HG03575 (cell line): ENCODE measurements around the gene GTF2F1.
A peak's percentile ranks its signal among the peaks of the same experiment; 100 is the strongest.

Experiments used
- ATAC-seq: cut with Tn5 transposase; IDR thresholded peaks from one replicate; pipeline ENCODE4 v1.9.1; 2021; ENCODE audit not compliant: unreplicated experiment, insufficient number of reproducible peaks, low FRiP score; ENCODE audit errors: extremely low read depth

Gene GTF2F1

DNA sequence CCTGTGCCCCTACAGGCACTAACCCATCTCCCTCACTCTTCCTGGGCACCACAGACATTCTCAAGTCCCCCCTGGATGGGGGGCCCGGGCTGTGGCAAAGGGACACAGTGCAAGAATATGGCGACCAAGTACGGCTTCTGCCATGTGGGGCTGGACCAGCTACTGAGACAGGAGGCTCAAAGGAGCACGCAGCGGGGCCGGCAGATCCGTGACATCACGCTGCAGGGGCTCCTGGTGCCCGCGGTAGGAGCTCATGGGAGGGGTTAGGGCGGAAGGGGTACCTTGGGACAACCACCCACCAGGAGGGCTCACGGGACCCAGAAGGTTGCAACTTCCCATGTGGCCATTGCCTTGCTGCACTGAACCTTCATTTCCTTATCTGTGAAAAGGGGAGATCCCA lies 3.3 kb upstream of the GTF2F1 start:
- no peak for ATAC-seq

GRCh38 chr19:6394831-6395230 lies 1.9 kb upstream of the GTF2F1 start:
- no peak for ATAC-seq

- no peak for ATAC-seq
Observed at GRCh38 chr19:6393983-6394412, 1.0 kb upstream of the GTF2F1 start.

DNA sequence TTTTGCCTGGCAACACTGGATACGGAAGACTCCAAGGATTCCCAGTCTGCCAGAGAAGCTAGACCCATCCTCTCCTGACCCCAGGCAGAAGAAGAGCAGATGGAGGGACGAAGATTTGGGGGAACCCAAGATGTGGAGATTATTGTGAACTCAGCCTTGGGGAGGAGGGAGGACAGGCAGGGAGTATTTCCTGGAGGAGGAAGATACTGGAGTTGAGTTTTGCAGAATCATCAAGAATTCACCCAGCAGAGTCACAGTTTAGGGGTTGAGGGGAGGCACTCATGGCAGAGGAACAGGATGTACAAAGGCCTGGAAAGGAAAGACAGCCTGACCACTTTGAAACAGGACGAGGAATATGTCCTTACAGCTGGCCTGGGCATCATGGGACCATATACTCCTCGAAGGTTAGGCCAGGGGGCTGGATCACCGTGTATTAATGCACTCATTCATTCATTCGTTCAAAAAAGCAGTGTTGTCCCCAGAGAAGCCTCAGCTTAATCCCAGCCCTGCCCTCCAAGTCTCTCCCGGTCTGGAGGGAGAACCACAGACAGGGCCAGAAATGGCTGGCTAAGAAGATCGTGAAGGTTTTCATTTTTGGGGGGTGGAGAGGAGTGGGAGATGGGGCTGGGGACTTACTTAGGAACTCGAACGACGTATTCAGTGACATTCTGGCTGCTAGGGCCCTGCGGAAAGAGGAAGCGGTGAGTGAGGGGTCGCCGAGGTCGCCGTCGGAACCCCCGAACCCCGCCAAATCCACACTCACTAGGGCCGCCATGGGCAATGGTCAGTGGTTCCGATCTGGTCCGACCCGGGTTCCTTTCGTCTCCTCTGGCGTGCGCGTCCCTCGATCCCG lies 517 bp downstream of the GTF2F1 start:
- no peak for ATAC-seq

DNA sequence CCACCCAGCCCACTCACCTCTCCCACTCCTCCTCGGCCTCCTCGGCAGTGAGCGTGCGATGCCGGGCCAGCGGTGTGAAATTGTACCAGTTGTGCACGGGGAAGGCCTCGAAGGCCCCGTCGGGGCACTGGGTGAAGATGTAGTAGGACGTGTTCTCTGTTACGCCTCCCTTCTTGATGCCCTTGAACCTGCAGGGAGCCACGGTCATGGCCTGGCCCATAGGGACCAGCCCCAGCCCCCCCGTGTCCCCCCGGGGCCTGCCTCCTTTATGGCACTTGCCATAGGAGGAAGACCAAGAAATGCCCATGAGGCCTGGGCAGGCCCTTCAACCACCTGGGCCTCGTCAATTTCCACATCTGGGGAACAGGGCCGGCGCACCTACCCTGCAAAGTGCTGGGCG lies 5.6 kb downstream of the GTF2F1 start:
- no peak for ATAC-seq

GRCh38 chr19:6384381-6384780 lies 8.6 kb downstream of the GTF2F1 start:
- no peak for ATAC-seq

DNA sequence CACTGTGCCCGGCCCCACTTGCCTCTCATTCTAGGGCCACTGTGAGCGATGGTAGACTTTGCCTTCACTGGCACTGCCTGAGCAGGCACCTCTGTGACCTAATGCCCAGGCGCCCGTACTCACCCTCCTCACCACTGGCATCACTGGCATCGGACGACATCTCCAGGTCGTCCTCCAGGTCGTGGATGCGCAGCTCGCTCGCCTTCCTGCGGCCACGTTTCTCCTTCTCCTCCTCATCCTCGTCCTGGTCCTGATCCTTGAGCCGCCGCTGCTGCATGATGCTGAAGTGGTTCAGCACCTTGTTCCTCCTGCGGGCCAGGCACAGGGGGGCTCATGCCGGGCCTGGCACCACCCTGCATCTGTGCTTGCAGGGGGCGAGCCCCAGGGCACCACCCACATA lies 9.8 kb downstream of the GTF2F1 start:
- ATAC-seq = no peak

DNA sequence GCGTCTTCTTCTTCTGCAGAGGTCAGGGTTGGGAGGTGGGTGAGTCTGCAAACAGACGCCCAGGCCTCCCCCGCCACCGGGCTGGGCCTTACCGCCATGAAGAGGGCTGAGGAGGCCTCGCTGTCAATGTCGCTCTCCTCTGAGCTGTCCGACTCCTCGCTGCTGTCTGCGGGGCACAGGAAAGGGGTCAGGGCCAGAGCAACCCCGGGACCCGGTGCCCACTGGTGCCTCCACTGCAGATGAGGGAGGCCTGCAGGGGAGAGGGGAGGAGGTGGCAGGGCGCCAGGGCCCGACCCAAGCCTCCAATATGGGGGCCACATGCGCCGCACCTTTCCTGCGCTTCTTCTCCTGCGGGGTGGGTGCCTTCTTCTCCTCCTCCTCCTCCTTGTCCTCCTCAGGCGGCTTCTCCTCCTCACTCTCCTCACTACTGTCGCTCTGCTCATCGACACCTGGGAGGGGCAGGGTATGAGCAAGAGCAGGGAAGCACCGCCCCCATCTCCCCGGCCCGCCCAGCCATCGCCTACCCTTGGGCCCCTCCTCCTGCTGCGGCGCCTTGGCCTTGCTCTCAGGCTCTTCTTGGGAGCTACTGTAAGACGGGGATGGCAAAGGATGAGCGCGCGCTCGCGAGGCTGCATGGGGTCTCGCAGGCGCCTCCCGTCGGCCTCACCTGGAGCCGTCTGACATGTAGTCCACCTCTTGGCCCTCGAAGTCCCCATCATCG lies 11.8 kb downstream of the GTF2F1 start:
- no peak for ATAC-seq

- no peak for ATAC-seq
Observed at GRCh38 chr19:6379744-6380143, 13.2 kb downstream of the GTF2F1 start.

GRCh38 chr19:6378486-6378885 lies 14.5 kb downstream of the GTF2F1 start:
- ATAC-seq = no peak

DNA sequence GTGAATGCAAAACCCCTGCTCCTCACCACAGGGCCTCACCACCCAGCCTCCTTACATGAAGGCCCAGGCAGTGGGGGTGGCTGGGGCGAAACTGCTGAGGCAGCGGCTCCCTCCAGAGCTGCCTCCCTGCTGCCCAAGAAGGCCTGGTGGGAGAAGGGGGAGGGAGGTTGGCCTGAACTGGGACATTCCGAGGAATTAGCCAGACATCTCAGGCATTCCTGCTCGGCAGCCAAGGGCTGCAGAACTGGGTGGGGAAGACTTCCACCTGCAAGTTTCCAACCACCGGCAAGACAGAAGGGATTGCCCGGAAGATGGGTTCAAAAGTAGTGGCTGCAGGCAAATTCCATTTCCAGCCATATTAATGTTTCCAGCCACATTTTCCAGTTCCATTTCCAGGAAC lies 14.9 kb downstream of the GTF2F1 start:
- no peak for ATAC-seq

- ATAC-seq = no peak
Observed at GRCh38 chr19:6376512-6377190, 16.3 kb downstream of the GTF2F1 start.

GRCh38 chr19:6375411-6376010 lies 17.5 kb downstream of the GTF2F1 start, which contains the start of gene PSPN:
TSS of gene PSPN (minus strand) at chr19:6375933. CDS start at chr19:6375849, 84 bp downstream.
- no peak for ATAC-seq

DNA sequence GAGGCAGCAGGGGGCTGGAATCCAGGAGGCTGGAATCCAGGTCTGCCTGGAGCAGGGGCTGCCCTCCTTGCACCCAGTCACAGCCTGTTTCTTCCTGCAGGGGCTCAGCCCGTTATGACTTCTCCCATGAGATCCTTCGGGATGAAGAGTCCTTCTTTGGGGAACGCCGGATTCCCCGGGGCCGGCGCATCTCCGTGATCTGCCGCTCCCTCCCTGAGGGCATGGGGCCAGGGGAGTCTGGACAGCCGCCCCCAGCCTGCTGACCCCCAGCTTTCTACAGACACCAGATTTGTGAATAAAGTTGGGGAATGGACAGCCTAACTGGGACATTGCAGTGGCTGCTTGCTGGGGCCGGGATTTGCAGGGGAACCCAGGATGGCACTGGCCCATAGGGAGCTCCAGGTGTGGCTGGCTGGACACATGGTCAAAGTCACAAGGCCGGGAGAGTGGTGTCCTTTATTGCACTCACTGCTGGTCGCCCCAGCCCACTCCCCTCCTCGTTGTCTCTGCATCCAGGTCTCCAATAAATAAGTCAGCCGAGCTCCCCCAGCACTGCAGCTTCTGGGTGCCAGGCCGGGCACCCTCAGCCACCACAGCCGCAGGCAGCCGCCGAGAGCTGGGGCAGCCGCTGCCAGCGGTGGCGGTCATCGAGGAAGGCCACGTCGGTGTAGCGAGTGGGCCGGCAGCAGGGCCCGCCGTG lies 18.1 kb downstream of the GTF2F1 start:
- ATAC-seq = no peak

GRCh38 chr19:6374161-6374709 lies 18.7 kb downstream of the GTF2F1 start:
- no peak for ATAC-seq

- ATAC-seq = no peak
Observed at GRCh38 chr19:6373813-6374108, 19.2 kb downstream of the GTF2F1 start.

- ATAC-seq = no peak
Observed at GRCh38 chr19:6373096-6373812, 19.7 kb downstream of the GTF2F1 start.

- ATAC-seq = peak; percentile 40
Observed at GRCh38 chr19:6372594-6373095, 20.3 kb downstream of the GTF2F1 start, which contains the start of gene ALKBH7. TSS of gene ALKBH7 (plus strand) at chr19:6372794. CDS start at chr19:6372821, 27 bp downstream.
